Dermis lymphatic vessel endothelial cell (primary cell): ENCODE measurements around the gene EFCAB9. TPM values are rescaled to one million over a fixed set of nuclear protein-coding genes. Genes with fewer than 3 reads are reported as not detected.

Source experiments
- total RNA-seq: library from RNA; depleted of rRNA; stranded (reverse); fragments of >200 nt; gene quantifications from 2 replicates; pipeline ENCODE4 v1.2.1, GENCODE V29; 2014

The EFCAB9 gene
- not detected in 2 replicates for total RNA-seq

DNA sequence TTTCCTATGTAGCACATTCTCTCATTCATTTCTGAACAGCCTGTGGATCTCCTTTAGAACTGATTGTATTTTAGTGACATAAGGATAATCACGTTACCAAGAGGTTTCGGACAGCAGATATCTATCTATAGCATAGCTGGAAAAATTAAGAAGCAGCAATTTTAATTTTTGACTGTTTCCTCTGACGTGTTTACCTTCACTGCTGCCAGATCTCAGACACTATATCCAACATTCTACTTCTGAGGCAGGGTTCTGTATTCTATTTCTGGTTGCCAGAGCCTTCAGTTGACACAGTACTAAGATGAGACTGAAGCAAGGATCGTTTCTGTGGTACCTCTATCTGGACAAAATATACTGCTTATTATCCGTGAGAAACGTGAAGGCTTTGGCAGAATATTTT is at the start of gene EFCAB9:
Gene EFCAB9, plus strand, starts transcription at position 301 of the 400 bp plus-strand sequence. Its CDS starts 1 bp downstream, at position 302.

GRCh38 chr5:172188033-172188892 is 5.7 kb upstream of the EFCAB9 start, which contains the start of gene STK10:
STK10 (minus strand) TSS chr5:172188224; CDS start chr5:172188042, 182 bp downstream.

Other genes with a start within 250 kb of the EFCAB9 start
- 59.9 and 75.0 TPM in 2 replicates for gene FBXW11, start 187.5 kb upstream of the EFCAB9 start, total RNA-seq
- gene STK10, start 5.9 kb upstream of the EFCAB9 start, total RNA-seq = 27.4 and 34.9 TPM in 2 replicates
- gene UBTD2, start 89.6 kb downstream of the EFCAB9 start, total RNA-seq = 15.4 and 24.3 TPM in 2 replicates